GM19099 (cell line): Measurements from ENCODE around the gene MINDY3.

Experiments
- POLR2A ChIP-seq: IDR thresholded peaks from 3 replicates; pipeline ENCODE4 v1.6.1; 2011; ENCODE audit warnings: low read depth; ENCODE audit not compliant: insufficient read length; ENCODE audit errors: extremely low read depth

Gene MINDY3

GRCh38 chr10:15859906-15860691 lies at the start of gene MINDY3:
Gene MINDY3, minus strand, starts transcription at chr10:15860507. Its CDS starts 208 bp downstream, at chr10:15860299.
- peak; percentile 74 for TF ChIP-seq POLR2A

GRCh38 chr10:15901889-15902288 lies 41.6 kb upstream of the MINDY3 start:
- TF ChIP-seq POLR2A, result no peak

- no peak for TF ChIP-seq POLR2A
Measured at GRCh38 chr10:15898046-15898445, 37.7 kb upstream of the MINDY3 start.

GRCh38 chr10:15897287-15897686 lies 37.0 kb upstream of the MINDY3 start:
- TF ChIP-seq POLR2A, result no peak

- TF ChIP-seq POLR2A, result no peak
Measured at GRCh38 chr10:15896654-15897053, 36.3 kb upstream of the MINDY3 start.

- no peak for TF ChIP-seq POLR2A
Measured at GRCh38 chr10:15884447-15884846, 24.1 kb upstream of the MINDY3 start.

GRCh38 chr10:15881542-15881941 lies 21.2 kb upstream of the MINDY3 start:
- no peak for TF ChIP-seq POLR2A

GRCh38 chr10:15879663-15880062 lies 19.4 kb upstream of the MINDY3 start:
- TF ChIP-seq POLR2A, result no peak

GRCh38 chr10:15879058-15879457 lies 18.8 kb upstream of the MINDY3 start:
- TF ChIP-seq POLR2A, result no peak

GRCh38 chr10:15877836-15878576 lies 17.7 kb upstream of the MINDY3 start:
- no peak for TF ChIP-seq POLR2A

GRCh38 chr10:15871823-15872222 lies 11.5 kb upstream of the MINDY3 start:
- TF ChIP-seq POLR2A, result no peak

- no peak for TF ChIP-seq POLR2A
Measured at GRCh38 chr10:15869935-15870334, 9.6 kb upstream of the MINDY3 start.

GRCh38 chr10:15868006-15868405 lies 7.7 kb upstream of the MINDY3 start:
- no peak for TF ChIP-seq POLR2A

- TF ChIP-seq POLR2A, result no peak
Measured at GRCh38 chr10:15865304-15865703, 5.0 kb upstream of the MINDY3 start.

GRCh38 chr10:15864419-15864818 lies 4.1 kb upstream of the MINDY3 start:
- no peak for TF ChIP-seq POLR2A

GRCh38 chr10:15863733-15864132 lies 3.4 kb upstream of the MINDY3 start:
- no peak for TF ChIP-seq POLR2A

- TF ChIP-seq POLR2A, result no peak
Measured at GRCh38 chr10:15863323-15863722, 3.0 kb upstream of the MINDY3 start.

GRCh38 chr10:15860692-15861201 lies 440 bp upstream of the MINDY3 start:
- no peak for TF ChIP-seq POLR2A
